ENCODE measurements around the gene PFDN6. TPM values are rescaled to one million over a fixed set of nuclear protein-coding genes. Genes with fewer than 3 reads are reported as not detected.

PFDN6 gene
- total and polyA plus RNA-seq, 2 of the 13 experiments (the other 11 are each of a cell fraction or from before 2014, with no cell fraction given), result 75.5 to 87.0 TPM

GRCh38 chr6:33313105-33313708 is 23.8 kb downstream of the PFDN6 start (continued):
- TF ChIP-seq, protein P1, sequence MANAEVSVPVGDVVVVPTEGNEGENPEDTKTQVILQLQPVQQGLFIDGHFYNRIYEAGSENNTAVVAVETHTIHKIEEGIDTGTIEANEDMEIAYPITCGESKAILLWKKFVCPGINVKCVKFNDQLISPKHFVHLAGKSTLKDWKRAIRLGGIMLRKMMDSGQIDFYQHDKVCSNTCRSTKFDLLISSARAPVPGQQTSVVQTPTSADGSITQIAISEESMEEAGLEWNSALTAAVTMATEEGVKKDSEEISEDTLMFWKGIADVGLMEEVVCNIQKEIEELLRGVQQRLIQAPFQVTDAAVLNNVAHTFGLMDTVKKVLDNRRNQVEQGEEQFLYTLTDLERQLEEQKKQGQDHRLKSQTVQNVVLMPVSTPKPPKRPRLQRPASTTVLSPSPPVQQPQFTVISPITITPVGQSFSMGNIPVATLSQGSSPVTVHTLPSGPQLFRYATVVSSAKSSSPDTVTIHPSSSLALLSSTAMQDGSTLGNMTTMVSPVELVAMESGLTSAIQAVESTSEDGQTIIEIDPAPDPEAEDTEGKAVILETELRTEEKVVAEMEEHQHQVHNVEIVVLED (CRISPR knock-in tag; IDR thresholded peaks at IDR 0.05; ENCODE audit: borderline replicate concordance), result peak; percentile 0; the same call in 1 of the 2 replicates
- TF ChIP-seq ZMYM2 (CRISPR knock-in tag; IDR thresholded peaks at IDR 0.05), result no peak
- TF ChIP-seq ZNF883 (CRISPR knock-in tag; IDR thresholded peaks at IDR 0.05; ENCODE audit: not compliant biosample characterization), result peak; percentile 18
- TF ChIP-seq ZNF746 (CRISPR knock-in tag; IDR thresholded peaks at IDR 0.05), result 0 out of 2 replicates have a peak, but pooled peaks have one; percentile 11
- 0 out of 2 replicates have a peak, but pooled peaks have one; percentile 0 for TF ChIP-seq ZNF816 (CRISPR knock-in tag; IDR thresholded peaks at IDR 0.05; ENCODE audit: borderline replicate concordance)
- TF ChIP-seq ZNF44 (CRISPR knock-in tag; IDR thresholded peaks at IDR 0.05), result peak; percentile 21; the same call in 1 of the 2 replicates
- TF ChIP-seq ESRRA (CRISPR knock-in tag; IDR thresholded peaks at IDR 0.05; ENCODE audit: low read depth), result 0 out of 2 replicates have a peak, but pooled peaks have one; percentile 11
- 0 out of 2 replicates have a peak, but pooled peaks have one; percentile 71 for TF ChIP-seq ZNF547 (CRISPR knock-in tag; IDR thresholded peaks at IDR 0.05)
- TF ChIP-seq, protein P2, sequence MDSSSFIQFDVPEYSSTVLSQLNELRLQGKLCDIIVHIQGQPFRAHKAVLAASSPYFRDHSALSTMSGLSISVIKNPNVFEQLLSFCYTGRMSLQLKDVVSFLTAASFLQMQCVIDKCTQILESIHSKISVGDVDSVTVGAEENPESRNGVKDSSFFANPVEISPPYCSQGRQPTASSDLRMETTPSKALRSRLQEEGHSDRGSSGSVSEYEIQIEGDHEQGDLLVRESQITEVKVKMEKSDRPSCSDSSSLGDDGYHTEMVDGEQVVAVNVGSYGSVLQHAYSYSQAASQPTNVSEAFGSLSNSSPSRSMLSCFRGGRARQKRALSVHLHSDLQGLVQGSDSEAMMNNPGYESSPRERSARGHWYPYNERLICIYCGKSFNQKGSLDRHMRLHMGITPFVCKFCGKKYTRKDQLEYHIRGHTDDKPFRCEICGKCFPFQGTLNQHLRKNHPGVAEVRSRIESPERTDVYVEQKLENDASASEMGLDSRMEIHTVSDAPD (CRISPR knock-in tag; IDR thresholded peaks at IDR 0.05), result no peak
- TF ChIP-seq ZNF569 (CRISPR knock-in tag; IDR thresholded peaks at IDR 0.05; ENCODE audit: borderline replicate concordance), result 0 out of 2 replicates have a peak, but pooled peaks have one; percentile 42
- peak; percentile 79; the same call in 1 of the 2 replicates for TF ChIP-seq ZNF260 (CRISPR knock-in tag; IDR thresholded peaks at IDR 0.05; ENCODE audit: borderline replicate concordance, low read depth)
- peak; percentile 52; the same call in 1 of the 2 replicates for TF ChIP-seq SIN3A (IDR thresholded peaks at IDR 0.05; ENCODE audit: borderline replicate concordance, low read depth, low read length)
- no peak for TF ChIP-seq DMTF1 (CRISPR knock-in tag; IDR thresholded peaks at IDR 0.05)
- peak; percentile 35 for TF ChIP-seq ZNF501 (CRISPR knock-in tag; IDR thresholded peaks at IDR 0.05)
- TF ChIP-seq GTF2F1 (IDR thresholded peaks at IDR 0.05; ENCODE audit: low read length), result no peak
- TF ChIP-seq ZNF788 (CRISPR knock-in tag; IDR thresholded peaks at IDR 0.05; ENCODE audit: borderline replicate concordance), result peak; percentile 7
- TF ChIP-seq, protein P3, sequence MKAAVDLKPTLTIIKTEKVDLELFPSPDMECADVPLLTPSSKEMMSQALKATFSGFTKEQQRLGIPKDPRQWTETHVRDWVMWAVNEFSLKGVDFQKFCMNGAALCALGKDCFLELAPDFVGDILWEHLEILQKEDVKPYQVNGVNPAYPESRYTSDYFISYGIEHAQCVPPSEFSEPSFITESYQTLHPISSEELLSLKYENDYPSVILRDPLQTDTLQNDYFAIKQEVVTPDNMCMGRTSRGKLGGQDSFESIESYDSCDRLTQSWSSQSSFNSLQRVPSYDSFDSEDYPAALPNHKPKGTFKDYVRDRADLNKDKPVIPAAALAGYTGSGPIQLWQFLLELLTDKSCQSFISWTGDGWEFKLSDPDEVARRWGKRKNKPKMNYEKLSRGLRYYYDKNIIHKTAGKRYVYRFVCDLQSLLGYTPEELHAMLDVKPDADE (CRISPR knock-in tag; IDR thresholded peaks at IDR 0.05), result no peak
- TF ChIP-seq PRDM15 (CRISPR knock-in tag; IDR thresholded peaks at IDR 0.05), result no peak
